Duodenal mucosa (tissue), 2 donors: ENCODE results near the gene C1orf87.
"Not testable (repeated sequence)": the region's sequence is repeated elsewhere in the genome, so short reads cannot be mapped to it uniquely, and the experiment has no call there.

Experiments used
- H3K27ac ChIP-seq: one replicate; pipeline ENCODE4 v1.7.0; 2013; ENCODE audit warnings: low read depth, low read length
- H3K27me3 ChIP-seq, 2 donors: one replicate each; pipeline ENCODE4 v1.7.0; 2013; ENCODE audit warnings: low read length in 2 of 2, control low read depth in 1 of 2; ENCODE audit not compliant: insufficient read depth in 2 of 2, control insufficient read depth in 1 of 2
- H3K36me3 ChIP-seq, 2 donors: one replicate each; pipeline ENCODE4 v1.7.0; 2013; ENCODE audit warnings: low read length in 2 of 2, control low read depth in 1 of 2; ENCODE audit not compliant: insufficient read depth in 2 of 2, control insufficient read depth in 1 of 2
- H3K4me1 ChIP-seq, 2 donors: one replicate each; pipeline ENCODE4 v1.7.0; 2013; ENCODE audit warnings: low read length in 2 of 2, control low read depth in 1 of 2; ENCODE audit not compliant: insufficient read depth in 2 of 2, control insufficient read depth in 1 of 2
- H3K4me3 ChIP-seq, 2 donors: one replicate each; pipeline ENCODE4 v1.7.0; 2013; ENCODE audit warnings: low read length in 2 of 2, low read depth in 1 of 2
- H3K9ac ChIP-seq, 2 donors: one replicate each; pipeline ENCODE4 v1.7.0; 2013; ENCODE audit warnings: low read length in 2 of 2, low read depth in 1 of 2
- H3K9me3 ChIP-seq, 2 donors: one replicate each; pipeline ENCODE4 v1.7.0; 2013; ENCODE audit warnings: low read length in 2 of 2, control low read depth in 1 of 2; ENCODE audit not compliant: control insufficient read depth in 1 of 2

C1orf87 gene

DNA sequence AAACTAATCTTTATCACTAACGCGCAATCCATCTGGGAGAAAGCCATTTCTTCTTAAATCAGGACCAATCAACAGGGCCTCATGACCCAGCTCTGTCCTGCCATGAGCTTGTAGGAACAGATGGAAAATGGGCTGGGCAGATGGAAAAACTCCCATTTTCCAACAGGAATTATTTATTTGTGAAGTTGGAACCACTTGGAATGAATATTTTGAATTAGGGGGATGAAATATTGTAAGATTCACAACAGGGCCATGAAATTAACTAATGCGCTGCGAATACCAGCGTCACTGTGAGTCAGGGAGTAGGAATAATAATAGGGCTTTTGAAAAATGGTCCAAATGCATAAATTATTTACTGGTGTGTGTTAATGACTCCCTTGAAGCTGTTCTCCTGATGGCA, 93.9 kb downstream of the C1orf87 start:
- peaks cover 0 to 1% of the 10 kb centered on the region in 2 donors for H3K27me3 ChIP-seq
- H3K27ac ChIP-seq, result no peak overlapping the region
- H3K9me3 ChIP-seq, result no peaks in the 10 kb centered on the region
- no peak overlapping the region for H3K4me3 ChIP-seq
- H3K9ac ChIP-seq, result no peak overlapping the region
- H3K36me3 ChIP-seq, result no peaks in the 10 kb centered on the region
- no peaks in the 10 kb centered on the region for H3K4me1 ChIP-seq

DNA sequence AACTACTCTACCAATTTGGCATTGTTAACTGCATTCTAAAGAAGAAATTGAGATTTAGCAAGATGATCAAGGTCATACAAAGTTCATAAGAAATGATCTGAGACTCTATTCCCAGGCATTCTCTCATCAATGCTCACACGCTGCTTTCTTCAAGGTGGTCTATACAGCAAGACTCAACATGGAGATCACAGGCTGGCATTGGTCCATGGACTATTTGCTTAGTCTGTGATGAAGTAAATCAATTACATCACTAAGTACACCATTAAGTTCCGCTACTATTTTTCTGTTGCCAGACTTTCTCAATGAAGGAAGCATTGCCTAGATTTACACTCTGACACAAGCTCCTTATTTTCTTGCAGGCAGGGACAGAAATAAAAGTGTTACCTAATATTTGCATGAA, 95.1 kb downstream of the C1orf87 start:
- Histone ChIP-seq H3K9me3 (no peaks in the 10 kb centered on the region), H3K27ac (no peak overlapping the region), H3K4me3 (no peak overlapping the region), H3K27me3 (peaks cover 0 to 2% of the 10 kb centered on the region in 2 donors), H3K36me3 (no peaks in the 10 kb centered on the region), H3K4me1 (no peaks in the 10 kb centered on the region), H3K9ac (no peak overlapping the region)

DNA sequence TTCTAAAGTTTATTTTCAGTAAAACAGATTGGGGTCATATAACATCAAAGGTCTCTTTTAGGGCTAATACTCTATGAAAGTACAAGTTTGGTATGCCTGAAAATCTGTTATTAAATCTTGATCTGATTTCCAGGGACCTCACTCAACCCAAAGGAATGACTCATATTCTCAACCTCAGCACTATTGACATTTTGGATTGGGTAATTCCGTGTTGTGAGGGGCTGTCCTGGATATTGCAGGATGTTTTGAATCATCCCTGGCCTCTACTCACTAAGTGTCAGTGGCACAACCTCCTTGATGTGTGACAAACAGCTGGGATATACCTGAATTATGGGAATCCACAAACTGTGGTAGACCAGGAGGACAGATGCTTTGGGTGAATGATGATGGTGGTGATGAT, 95.5 kb downstream of the C1orf87 start:
- Histone ChIP-seq H3K27me3 (peaks cover 0 to 2% of the 10 kb centered on the region in 2 donors), H3K27ac (no peak overlapping the region), H3K9ac (no peak overlapping the region), H3K4me1 (no peaks in the 10 kb centered on the region), H3K36me3 (no peaks in the 10 kb centered on the region), H3K9me3 (no peaks in the 10 kb centered on the region), H3K4me3 (no peak overlapping the region)

DNA sequence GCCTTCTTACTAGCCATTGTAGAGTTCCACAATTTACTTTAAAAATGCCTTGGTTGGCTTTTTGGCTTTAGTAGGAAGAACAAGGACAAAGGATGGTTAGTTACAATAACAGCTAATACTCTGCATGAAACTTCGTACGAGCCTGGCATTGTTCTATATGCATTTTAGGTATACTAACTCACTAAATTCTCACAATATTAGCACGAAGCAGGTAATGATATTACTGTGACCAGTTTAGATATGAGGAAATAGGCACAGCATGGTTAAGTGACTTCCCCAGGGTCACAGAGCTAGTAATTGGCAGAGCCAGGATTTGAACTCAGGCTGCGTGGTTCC, 96.5 kb downstream of the C1orf87 start:
- no peak overlapping the region for H3K27ac ChIP-seq
- no peak overlapping the region for H3K4me3 ChIP-seq
- peaks cover 0 to 2% of the 10 kb centered on the region in 2 donors for H3K27me3 ChIP-seq
- no peaks in the 10 kb centered on the region for H3K36me3 ChIP-seq
- H3K9ac ChIP-seq, result no peak overlapping the region
- H3K9me3 ChIP-seq, result no peaks in the 10 kb centered on the region
- H3K4me1 ChIP-seq, result no peaks in the 10 kb centered on the region

DNA sequence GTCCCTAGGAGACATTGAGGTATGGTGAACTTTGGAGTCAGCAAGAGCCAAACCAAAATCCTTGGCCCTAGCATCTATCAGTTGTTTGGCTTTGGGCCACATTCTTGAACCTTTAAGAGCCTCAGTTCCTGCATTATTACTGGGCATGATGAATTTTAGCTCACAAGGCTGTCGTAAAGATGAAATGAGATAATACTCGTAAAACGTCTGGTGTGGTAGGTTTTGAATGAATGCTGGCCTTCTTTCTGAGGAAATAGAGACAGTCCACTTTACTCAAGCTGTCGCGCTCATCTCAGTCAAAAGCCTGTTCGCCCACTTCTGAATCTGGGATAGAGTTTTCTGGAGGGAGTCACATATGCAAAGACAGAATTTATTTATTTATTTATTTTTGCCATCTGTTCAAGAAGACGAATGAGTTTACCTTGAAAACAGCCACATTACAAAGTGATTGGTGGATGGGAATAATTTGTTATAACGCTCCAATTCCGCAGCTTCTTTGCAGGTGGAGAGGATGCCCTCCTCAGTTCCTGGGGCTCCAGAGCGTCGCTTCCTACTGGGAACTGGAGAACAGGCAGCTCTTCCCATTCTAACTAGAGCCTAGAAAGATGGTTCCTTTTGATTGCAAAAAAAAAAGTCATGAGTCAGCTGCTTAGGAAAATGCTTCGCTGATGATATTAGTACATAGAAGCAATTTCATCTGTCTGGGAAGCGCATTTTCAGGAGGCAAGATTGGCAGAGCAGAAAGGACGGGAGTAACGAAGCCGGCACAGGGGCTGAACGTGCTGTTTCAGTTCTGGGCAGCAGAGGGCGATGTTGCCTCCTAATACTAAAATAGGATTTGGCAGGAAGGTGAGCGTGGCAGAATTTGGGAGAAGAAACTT, 97.1 kb downstream of the C1orf87 start:
- Histone ChIP-seq H3K27me3 (peaks cover 0 to 2% of the 10 kb centered on the region in 2 donors), H3K4me3 (no peak overlapping the region), H3K36me3 (no peaks in the 10 kb centered on the region), H3K9me3 (no peaks in the 10 kb centered on the region), H3K9ac (no peak overlapping the region), H3K4me1 (no peaks in the 10 kb centered on the region), H3K27ac (no peak overlapping the region)

DNA sequence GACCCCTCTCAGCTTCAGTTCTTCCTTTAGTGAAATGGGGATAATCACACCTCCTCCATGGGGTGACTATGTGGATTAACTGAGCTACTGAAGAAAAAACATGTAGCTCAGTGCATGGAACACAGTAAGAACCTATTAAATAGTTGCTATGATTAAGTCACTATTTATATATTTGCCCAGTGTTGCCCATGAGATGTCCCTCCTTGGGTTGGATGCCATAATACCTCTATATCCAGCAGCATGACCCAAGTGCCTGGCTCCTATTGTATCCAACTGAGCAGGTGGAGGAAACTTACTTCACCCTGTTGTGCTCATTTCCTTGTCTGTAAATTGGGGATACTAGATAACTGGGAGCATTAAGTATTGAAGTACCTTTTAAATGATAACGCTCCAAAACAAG, 99.9 kb downstream of the C1orf87 start:
- Histone ChIP-seq H3K36me3 (no peaks in the 10 kb centered on the region), H3K27me3 (peaks cover 0 to 2% of the 10 kb centered on the region in 2 donors), H3K27ac (no peak overlapping the region), H3K9me3 (no peaks in the 10 kb centered on the region), H3K9ac (no peak overlapping the region), H3K4me3 (no peak overlapping the region), H3K4me1 (no peaks in the 10 kb centered on the region)

DNA sequence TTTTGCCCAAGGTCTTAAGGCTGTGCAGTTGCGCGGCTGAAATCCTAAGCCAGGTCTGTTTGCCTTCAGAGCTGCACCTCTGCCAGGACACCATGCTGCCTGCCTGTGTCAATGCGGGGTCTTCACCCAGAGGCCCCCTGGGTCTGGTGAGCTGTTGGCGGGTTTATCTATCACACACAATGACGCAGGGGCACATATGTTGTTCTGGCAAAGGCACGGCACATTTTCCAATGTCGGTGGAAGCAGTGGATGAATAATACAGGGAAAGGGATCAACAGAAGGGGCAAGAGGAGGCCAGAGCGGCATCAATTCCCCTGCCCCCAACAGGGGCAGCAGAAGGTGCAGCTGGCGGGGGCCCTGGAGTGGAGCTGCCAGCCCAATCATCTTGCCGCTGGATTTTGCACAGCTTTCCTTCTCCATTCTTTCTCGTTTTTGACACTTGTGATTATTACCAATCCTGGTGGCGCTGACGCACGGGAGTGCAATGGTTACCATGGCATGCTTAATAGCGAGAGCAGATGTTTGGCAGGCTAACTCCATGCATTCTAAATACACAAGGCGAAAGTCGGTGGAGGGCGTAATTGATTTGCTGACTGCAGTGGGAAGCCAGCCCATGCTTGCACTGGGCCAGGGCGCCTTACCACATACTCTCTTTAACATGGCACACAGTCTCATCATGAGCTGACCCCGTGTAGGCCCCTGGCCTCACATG, 101.2 kb downstream of the C1orf87 start:
- no peak overlapping the region for H3K4me3 ChIP-seq
- no peaks in the 10 kb centered on the region for H3K36me3 ChIP-seq
- no peak overlapping the region for H3K9ac ChIP-seq
- peaks cover 0 to 2% of the 10 kb centered on the region in 2 donors for H3K27me3 ChIP-seq
- no peak overlapping the region for H3K27ac ChIP-seq
- H3K9me3 ChIP-seq, result no peaks in the 10 kb centered on the region
- H3K4me1 ChIP-seq, result no peaks in the 10 kb centered on the region

DNA sequence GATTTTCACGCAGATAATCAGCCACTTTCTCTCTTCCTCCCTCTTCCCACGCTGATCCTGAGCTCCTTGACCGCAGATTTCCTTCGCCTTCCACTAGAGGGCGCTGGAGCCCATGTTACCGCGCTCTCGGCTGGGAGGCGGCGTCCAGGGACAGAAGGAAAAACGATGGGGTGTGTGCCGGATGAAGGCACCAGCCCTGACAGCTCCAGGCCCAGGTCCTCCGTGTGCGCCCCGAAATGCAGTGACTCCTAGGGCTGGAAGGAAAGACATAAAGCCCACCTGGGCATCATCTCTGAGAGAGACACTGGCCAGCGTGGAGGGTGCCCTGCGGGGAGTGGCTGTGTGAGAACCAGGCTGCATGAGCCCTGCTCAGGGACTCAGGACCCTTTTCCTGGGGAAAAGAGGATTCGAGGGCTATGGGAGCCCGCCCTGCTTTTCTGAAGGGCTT, 102.1 kb downstream of the C1orf87 start:
- no peak overlapping the region for H3K4me3 ChIP-seq
- H3K27ac ChIP-seq, result no peak overlapping the region
- H3K27me3 ChIP-seq, result peaks cover 0 to 2% of the 10 kb centered on the region in 2 donors
- no peaks in the 10 kb centered on the region for H3K36me3 ChIP-seq
- no peak overlapping the region for H3K9ac ChIP-seq
- H3K4me1 ChIP-seq, result no peaks in the 10 kb centered on the region
- no peaks in the 10 kb centered on the region for H3K9me3 ChIP-seq

DNA sequence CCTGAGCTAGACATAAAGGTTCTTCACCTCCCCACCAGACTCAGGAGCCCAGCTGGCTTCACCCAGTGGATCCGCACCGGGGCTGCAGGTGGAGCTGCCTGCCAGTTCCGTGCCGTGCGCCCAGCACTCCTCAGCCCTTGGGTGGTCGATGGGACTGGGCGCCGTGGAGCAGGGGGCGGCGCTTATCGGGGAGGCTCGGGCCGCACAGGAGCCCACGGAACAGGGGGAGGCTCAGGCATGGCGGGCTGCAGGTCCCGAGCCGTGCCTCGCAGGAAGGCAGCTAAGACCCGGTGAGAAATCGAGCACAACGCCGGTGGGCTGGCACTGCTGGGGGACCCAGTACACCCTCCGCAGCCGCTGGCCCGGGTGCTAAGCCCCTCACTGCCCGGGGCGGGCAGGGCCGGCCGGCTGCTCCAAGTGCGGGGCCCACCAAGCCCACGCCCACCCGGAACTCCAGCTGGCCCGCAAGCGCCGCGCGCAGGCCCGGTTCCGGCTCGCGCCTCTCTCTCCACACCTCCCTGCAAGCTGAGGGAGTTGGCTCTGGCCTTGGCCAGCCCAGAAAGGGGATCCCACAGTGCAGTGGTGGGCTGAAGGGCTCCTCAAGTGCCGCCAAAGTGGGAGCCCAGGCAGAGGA, 103.9 kb downstream of the C1orf87 start:
- not testable (repeated sequence) for H3K36me3 ChIP-seq, H3K4me3 ChIP-seq, H3K27ac ChIP-seq, H3K9ac ChIP-seq, H3K27me3 ChIP-seq, H3K9me3 ChIP-seq, H3K4me1 ChIP-seq

DNA sequence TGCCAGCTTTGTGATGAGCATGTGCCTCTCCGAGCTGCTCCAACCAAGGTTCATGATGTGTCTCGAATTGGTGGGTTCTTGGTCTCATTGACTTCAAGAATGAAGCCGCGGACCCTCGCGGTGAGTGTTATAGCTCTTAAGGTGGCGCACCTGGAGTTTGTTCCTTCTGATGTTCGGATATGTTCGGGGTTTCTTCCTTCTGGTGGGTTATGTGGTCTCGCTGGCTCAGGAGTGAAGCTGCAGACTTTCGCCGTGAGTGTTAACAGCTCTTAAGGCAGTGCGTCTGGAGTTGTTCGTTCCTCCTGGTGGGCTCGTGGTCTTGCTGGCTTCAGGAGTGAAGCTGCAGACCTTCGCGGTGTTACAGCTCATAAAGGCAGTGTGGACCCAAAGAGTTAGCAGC, 104.8 kb downstream of the C1orf87 start:
- H3K9me3 ChIP-seq, H3K4me3 ChIP-seq, H3K9ac ChIP-seq, H3K36me3 ChIP-seq, H3K27me3 ChIP-seq, H3K4me1 ChIP-seq, H3K27ac ChIP-seq: not testable (repeated sequence)
